Measurements from ENCODE around the gene DNAH7. TPM values are rescaled to one million over a fixed set of nuclear protein-coding genes. Genes with fewer than 3 reads are reported as not detected.

The DNAH7 gene
- total RNA-seq (2022): 0.91 and 0.98 TPM in 2 replicates
- percentile 31 among the genes with signal in this experiment for Bru-seq, nascent RNA
- percentile 20 among the genes with signal in this experiment for BruChase-seq, experiment 1, labeled RNA remaining after a 6-hour chase
- BruChase-seq, experiment 2, labeled RNA remaining after a 2-hour chase: percentile 27 among the genes with signal in this experiment
- long read RNA-seq: 0 reads

- intact Hi-C loops (cut with micrococcal nuclease): loop anchor here (2.0 to 10.0 kb wide), 5 partner anchors 410 to 1521 kb away; no protein-coding TSS in a partner anchor
- Mint-ChIP-seq H3K27ac (ENCODE audit: low read depth, unreplicated experiment) (peak within 1 kb of the TSS; percentile 99), H3K9me3 (ENCODE audit: unreplicated experiment) (no peaks in the 10 kb centered on the region), H3K36me3 (ENCODE audit: insufficient read depth, unreplicated experiment) (no peaks in the 10 kb centered on the region), H3K4me1 (ENCODE audit: insufficient read depth, unreplicated experiment) (peaks cover 5% of the 10 kb centered on the region), H3K27me3 (ENCODE audit: insufficient read depth, unreplicated experiment) (no peaks in the 10 kb centered on the region), H3K4me3 (ENCODE audit: unreplicated experiment) (peak within 1 kb of the TSS; percentile 93)
- ChIA-PET POLR2A (interaction anchor here (0.5 to 1.5 kb wide), 11 partner anchors 9 to 493 kb away, joined by 3 to 9 read pairs (median 3); partner anchors contain the start of gene SLC39A10), CTCF (interaction anchor here (0.5 to 4.8 kb wide), 40 partner anchors 9 to 1701 kb away, joined by 3 to 38 read pairs (median 3); partner anchors contain the start of gene GTF3C3)
- peak; percentile 82 for DNase-seq (ENCODE audit: unreplicated experiment)
- BruUV-seq (replicated peaks): TSS peak; percentile 66
- peak; percentile 54 for TF ChIP-seq CTCF (IDR thresholded peaks at IDR 0.05; ENCODE audit: unreplicated experiment)
These were observed at the start of gene DNAH7 for GRCh38 chr2:196068271-196069209. DNAH7 (minus strand) TSS chr2:196068837; CDS start chr2:196068711, 126 bp downstream.

GRCh38 chr2:196117214-196117705 lies 48.6 kb upstream of the DNAH7 start:
- POLR2A ChIA-PET: no interaction called here
- DNase-seq (ENCODE audit: unreplicated experiment): no peak
- no TSS peak for BruUV-seq (replicated peaks)
- no peak overlapping the region for H3K27ac Mint-ChIP-seq (ENCODE audit: low read depth, unreplicated experiment)
- no peaks in the 10 kb centered on the region for H3K27me3 Mint-ChIP-seq (ENCODE audit: insufficient read depth, unreplicated experiment)
- intact Hi-C loops (cut with micrococcal nuclease): no loop called here
- H3K9me3 Mint-ChIP-seq (ENCODE audit: unreplicated experiment): no peaks in the 10 kb centered on the region
- no peak overlapping the region for H3K4me3 Mint-ChIP-seq (ENCODE audit: unreplicated experiment)
- H3K4me1 Mint-ChIP-seq (ENCODE audit: insufficient read depth, unreplicated experiment): peaks cover 5% of the 10 kb centered on the region
- no peak for TF ChIP-seq CTCF (IDR thresholded peaks at IDR 0.05; ENCODE audit: unreplicated experiment)
- no peaks in the 10 kb centered on the region for H3K36me3 Mint-ChIP-seq (ENCODE audit: insufficient read depth, unreplicated experiment)
- CTCF ChIA-PET: no interaction called here

- H3K4me3 Mint-ChIP-seq (ENCODE audit: unreplicated experiment): no peak overlapping the region
- no peak for DNase-seq (ENCODE audit: unreplicated experiment)
- no peaks in the 10 kb centered on the region for H3K27me3 Mint-ChIP-seq (ENCODE audit: insufficient read depth, unreplicated experiment)
- no TSS peak for BruUV-seq (replicated peaks)
- no peaks in the 10 kb centered on the region for H3K9me3 Mint-ChIP-seq (ENCODE audit: unreplicated experiment)
- peaks cover 5% of the 10 kb centered on the region for H3K4me1 Mint-ChIP-seq (ENCODE audit: insufficient read depth, unreplicated experiment)
- CTCF ChIA-PET: interaction anchor here (0.6 to 1.2 kb wide), 4 partner anchors 16 to 276 kb away, joined by 3 read pairs; no protein-coding TSS in a partner anchor
- intact Hi-C loops (cut with micrococcal nuclease): no loop called here
- no peak for TF ChIP-seq CTCF (IDR thresholded peaks at IDR 0.05; ENCODE audit: unreplicated experiment)
- H3K36me3 Mint-ChIP-seq (ENCODE audit: insufficient read depth, unreplicated experiment): no peaks in the 10 kb centered on the region
- POLR2A ChIA-PET: interaction anchor here (0.7 to 1.2 kb wide), 2 partner anchors 10 to 114 kb away, joined by 3 to 4 read pairs; no protein-coding TSS in a partner anchor
- H3K27ac Mint-ChIP-seq (ENCODE audit: low read depth, unreplicated experiment): peak overlapping the region; percentile 19
These were observed 44.7 kb upstream of the DNAH7 start for GRCh38 chr2:196113061-196113974.

Measured in MCF 10A (cell line).